ENCODE measurements around the gene NCOA1. TPM values are rescaled to one million over a fixed set of nuclear protein-coding genes. Genes with fewer than 3 reads are reported as not detected.
"Not testable (repeated sequence)": the region's sequence is repeated elsewhere in the genome, so short reads cannot be mapped to it uniquely, and the experiment has no call there.

Gene NCOA1
- total RNA-seq, 1 experiment from 2014 or later, result 19.9 TPM

DNA sequence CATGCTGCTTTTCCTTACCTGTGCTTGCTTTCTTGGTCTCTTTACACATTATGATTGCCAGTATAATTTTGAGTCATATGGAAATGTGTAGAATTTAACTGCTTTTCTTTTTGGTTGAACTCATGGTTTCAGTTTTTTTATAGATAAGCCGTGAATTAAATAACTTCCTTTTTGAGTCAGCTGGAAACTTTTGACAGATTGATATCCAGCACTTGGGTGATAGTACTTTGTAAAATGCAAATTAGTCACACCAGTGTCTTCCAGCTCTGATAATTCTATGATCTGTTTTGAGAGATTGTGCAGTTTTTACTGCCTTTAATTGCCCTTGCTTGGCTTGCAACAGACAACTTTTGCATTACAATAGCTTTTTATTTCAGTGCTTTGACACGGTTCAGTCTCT, 86.4 kb downstream of the NCOA1 start:
- no peak for DNase-seq (ENCODE audit: low spot score)

DNA sequence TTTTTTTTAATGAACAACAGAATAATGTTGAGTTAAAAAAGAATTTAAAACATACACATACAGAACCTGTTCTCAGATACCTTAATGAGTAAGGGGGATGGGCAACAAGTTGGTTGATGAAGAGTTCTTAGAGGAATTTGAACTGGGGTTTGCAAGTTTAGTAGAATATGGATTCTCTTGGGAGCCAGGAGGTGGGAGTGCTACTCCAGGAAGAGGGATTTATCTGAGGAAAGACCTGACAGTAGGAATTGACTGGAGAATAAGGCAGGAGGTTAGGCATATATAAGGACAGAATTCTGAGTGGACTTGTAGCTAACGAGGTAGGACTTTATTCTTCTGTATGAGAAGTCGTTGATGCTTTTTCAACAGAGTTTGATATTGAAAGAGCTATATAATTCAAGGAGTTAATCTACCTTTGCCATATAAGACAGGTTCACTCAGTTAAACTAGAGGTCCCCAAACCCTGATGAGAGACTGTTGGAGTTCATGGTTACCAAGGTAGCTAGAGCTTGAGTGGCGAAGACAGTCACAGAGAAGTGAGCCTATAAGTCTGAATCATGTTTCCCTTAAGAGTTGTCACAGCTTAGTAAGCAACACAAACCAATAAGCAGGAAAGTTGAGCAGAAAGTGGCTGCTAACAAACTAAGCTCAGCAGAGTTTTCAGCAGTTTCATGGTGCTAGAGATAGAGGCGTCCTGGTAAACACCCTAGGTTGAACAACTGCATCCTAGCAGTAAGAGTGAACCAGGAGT, 88.2 kb downstream of the NCOA1 start:
- no peak for DNase-seq (ENCODE audit: low spot score)

DNA sequence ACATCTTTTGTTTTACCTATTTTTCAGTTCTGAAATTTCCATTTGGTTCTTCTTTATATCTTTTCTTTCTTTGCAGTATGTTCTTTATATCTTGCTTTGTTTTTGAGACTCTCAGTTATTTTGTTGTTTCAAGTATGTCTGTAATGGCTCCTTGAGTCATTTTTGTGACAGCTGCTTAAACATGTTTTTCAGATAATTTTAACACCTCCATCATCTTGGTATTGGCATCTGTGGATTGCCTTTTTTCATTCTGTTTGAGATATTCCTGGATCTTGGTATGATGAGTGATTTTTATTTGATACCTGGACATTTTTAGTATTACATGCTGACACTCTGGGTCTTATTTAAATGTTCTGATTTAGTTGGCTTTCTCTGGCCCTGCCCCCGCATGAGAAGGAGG, 89.5 kb downstream of the NCOA1 start:
- no peak for DNase-seq (ENCODE audit: low spot score)

DNA sequence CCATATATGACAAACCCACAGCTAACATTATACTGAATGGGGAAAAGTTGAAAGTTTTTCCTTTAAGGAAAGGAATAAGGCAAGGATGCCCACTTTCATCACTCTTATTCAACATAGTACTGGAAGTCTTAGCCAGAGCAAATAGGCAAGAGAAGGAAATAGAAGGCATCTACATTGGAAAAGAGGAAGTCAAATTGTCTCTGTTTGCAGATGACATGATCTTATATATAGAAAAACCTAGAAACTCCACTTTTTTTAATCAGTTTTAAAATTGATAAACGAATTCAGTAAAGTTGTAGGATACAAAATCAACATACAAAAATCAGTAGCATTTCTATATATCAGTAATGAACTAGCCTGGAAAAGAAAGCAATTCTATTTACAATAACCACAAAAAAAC, 90.9 kb downstream of the NCOA1 start:
- not testable (repeated sequence) for DNase-seq (ENCODE audit: low spot score)

DNA sequence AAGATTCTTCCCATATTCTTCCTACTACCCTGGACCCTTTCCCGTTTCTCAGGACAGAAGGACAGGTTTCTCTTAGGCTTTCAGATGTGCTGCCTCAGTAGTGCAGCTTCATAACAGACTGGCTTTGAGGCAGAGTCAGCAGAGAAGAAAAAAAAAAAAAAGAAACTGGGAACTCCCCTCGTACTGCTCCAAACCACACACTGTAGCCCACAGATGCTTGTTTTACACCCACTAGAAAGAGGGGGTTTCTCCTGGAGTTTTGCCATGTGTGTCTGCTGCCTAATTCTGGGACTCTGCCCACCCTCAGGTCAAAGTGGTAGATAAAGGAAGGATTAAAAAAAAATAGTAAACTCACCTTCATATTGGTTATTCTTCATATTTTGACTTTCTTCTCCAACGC, 95.9 kb downstream of the NCOA1 start:
- DNase-seq (ENCODE audit: low spot score), result no peak

DNA sequence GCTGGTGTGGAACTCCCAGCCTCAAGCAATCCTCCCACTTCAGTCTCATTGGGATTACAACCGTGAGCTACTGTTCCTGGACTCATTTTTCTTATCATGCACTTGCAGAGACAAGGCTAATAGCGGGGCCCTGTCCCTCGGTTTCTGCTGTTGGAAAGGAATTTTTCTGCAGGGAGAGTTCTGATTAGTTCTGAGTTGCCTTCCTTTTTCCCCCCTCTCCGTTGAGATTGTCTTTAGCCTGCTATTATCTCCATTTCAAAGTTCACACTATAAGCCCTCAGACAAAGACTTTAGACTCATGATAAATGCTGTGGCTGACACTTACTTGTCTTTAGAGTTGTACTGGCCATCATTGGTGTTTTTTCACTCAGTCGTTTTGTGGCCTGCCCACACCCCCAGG, 97.2 kb downstream of the NCOA1 start:
- no peak for DNase-seq (ENCODE audit: low spot score)

DNA sequence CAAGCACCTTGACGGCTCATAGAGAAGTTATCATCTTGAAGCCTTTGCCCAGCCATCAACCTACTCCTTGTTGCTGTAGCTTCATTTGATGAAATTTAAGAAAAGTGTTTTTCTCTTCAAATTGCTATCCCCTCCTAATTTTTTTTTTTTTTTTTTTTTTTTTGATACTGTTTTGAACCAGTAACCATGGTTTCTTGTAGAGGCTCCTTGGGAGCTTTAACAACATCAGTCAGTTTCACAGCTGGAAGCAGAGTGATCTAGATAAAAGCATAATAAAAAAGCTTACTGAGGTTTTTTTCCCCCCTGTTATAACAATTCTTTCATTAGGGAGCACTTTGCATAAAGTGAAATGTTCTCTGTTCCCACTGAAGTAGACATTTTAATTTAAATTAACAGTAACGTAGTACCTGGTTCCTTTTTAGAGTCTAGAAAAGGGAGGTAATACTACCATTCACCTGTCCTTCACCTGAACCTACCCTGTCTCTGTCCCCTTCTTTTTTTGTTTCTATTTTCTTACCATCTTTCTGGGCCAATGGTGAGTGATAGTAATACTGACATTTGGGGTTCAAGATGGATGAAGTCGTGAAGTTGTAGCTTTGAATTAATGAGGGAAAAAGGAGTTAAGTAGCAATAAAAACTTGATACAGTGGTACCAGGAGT, 101.5 kb downstream of the NCOA1 start:
- no peak for DNase-seq (ENCODE audit: low spot score)

DNA sequence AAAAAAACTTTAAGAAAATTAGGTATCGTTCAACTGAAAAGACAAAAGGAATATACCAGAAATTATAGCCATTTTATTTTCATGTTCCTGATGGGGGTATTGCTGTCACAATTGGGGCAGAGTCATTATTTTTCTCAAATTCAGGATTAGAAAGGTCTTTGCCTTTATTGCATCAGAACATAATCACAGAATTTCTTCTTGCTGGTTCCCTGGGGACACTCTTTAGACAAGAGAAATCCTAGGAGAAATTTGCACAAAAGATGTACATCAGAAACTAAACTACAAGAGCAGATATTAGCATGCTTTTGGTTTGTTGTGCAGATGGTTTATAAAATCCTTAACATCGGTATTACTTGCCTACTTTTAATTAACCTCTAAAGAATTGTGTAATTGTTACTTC, 103.2 kb downstream of the NCOA1 start:
- no peak for DNase-seq (ENCODE audit: low spot score)

DNA sequence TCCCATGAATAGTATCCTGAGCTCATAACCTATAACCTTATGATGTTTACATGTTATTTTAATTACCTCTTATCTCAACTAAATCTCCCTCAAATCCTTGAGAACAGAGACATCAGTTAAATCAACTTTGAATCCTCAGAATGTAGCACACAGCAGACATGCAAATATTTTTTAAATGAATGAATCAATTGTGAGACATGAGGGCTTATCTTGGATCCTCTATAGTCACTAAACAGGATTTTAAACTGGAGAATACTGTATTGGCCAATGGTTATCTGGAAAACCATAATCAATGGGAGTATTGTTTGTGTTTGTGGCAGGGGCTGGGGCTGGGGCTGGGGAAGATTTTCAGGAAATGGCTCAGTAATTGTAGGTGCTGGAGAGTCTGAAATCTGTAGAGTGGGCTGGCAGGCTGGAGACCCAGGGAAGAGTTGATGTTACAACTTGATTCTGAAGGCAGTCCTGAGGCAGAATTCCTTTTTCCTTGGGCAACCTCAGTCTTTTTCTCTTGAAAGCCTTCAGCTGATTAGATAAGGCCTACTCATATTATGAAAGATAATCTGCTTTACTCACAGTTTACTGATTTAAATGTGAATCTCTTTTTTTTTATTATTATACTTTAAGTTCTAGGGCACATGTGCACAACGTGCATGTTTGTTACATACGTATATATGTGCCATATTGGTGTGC, 106.3 kb downstream of the NCOA1 start:
- no peak for DNase-seq (ENCODE audit: low spot score)

DNA sequence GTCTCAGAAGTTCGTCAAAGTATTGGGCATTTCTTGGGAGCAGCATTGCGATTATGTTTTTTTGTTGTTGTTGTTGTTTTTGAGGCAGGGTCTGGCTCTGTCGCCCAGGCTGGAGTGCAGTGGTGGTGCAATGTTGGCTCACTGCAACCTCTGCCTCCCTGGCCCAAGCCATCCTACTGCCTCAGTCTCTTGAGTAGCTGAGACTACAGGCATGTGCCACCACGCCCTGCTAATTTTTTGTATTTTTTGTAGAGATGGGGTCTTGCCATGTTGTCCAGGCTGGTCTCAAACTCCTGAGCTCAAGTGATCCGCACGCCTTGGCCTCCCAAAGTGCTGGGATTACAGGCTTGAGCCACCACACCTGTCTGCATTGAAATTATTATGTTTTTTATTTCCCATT, 109.1 kb downstream of the NCOA1 start:
- not testable (repeated sequence) for DNase-seq (ENCODE audit: low spot score)

DNA sequence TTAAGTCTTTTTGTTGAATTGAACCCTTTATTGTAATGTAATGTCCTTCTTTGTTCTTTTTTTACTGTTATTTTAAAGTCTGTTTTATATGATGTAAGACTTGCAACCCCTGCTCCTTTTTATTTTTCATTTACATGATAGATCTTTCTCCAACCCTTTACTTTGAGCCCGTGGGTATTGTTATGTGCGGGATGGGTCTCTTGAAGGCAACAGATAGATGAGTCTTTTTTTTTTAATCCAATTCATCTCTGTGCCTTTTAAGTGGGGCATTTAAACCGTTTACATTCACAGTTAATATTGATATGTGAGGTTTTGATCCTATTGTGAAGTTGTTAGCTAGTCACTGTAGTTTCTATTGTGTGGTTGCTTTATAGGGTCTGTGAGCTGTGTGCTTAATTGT, 120.6 kb downstream of the NCOA1 start:
- no peak for DNase-seq (ENCODE audit: low spot score)

DNA sequence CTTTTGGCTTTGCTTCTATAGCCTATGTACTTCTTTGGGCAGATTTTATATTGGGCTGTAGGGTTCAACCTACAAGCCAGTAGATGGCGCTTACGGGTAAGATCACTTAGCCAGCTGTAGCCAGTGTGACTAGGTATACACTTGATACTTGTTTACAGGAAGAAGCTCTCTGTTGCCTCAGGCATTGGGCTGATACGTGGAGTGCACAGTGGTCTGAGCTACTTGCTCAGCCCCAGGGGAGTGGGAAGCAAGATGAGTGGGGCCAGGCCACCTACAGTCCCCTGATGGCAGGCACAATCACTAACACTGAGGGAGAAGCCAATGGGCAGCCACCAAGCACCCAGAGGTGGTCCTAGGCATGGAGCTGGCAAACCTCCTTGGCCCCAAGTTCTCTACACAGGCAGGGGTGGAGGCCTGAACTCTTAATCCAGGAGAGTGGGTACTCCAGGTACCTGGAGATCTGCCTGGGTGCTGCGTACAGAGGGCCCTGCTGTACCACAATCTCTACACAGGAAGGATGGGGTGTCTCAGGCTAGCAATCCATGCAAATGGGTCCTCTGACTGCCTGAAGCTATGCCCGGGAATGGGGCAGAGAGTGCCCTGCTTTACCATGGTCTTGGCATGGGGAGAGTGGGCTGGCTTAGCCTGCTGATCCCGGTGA, 122.2 kb downstream of the NCOA1 start:
- DNase-seq (ENCODE audit: low spot score), result no peak

DNA sequence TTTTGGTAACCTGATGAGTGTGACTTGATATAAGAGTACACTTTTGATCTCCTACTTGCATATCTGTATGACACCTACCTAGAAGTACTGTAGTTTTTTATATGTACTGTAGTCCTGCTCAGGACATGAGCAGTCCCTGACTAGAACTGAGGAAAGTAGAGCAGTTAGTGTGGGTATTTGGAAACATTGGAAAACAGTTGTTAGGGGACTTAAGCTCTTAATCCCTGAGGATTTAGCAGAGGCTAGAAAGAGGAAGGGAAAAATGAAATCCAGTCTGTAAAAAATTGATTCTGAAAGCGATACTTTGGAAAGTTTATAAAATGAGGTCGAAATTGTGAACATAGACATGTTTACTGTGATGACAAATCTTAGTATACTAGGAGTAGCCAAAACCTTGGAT, 125.6 kb downstream of the NCOA1 start:
- DNase-seq (ENCODE audit: low spot score), result no peak

DNA sequence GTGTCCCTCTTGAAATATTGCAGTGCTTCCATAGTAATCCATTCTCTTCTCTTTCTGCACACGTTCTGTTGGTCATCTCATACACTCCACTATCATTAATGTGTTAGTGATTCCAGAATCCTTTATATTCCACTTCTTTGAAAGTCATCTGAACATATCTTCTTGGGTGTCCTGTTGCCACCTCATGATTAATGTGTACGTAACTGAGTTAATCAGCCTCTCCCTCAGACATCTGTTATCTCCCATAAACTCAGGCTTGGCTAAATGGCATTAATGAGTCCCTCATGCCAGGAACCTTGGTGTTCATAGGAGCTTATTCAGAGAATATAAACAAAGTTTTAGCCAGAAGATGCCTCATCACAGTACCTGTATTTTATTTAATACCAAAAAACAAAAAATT, 126.4 kb downstream of the NCOA1 start:
- no peak for DNase-seq (ENCODE audit: low spot score)

DNA sequence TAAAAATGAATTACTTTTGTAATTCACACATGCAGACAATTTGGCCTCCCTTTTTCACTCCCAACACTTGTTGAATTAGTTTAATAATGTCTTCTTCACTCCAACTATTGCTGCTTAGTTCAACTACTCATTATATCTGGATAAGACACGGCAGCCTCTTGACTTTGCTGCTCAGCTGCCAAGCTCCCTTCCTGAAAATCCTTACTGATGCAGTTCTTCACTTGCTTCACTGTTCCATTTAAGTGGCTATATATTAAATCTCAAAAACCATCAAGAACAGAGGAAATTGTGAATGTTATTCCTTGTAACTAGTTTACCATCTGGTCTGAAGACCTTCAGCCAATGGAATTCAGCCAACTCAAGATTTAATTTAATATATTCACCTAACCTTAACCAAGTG, 127.1 kb downstream of the NCOA1 start:
- no peak for DNase-seq (ENCODE audit: low spot score)

DNA sequence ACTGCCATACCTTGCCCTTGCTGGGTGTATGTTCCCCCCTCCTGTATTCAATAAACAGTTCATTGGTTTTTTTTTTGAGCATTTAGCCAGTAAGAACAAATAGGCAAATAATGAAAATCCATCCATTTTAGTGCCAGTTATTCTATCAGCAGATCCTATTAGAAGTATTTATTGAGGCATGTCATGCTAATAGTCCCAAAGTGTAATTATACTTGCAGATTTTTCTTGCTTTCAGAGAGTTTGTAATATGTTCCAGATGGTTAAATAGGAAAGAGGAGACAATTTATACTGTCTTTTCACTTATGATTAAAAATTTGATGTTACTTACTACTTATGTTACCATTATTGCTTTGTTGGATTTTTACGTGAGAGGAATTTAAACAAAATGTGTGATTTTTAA, 127.6 kb downstream of the NCOA1 start:
- DNase-seq (ENCODE audit: low spot score), result no peak

DNA sequence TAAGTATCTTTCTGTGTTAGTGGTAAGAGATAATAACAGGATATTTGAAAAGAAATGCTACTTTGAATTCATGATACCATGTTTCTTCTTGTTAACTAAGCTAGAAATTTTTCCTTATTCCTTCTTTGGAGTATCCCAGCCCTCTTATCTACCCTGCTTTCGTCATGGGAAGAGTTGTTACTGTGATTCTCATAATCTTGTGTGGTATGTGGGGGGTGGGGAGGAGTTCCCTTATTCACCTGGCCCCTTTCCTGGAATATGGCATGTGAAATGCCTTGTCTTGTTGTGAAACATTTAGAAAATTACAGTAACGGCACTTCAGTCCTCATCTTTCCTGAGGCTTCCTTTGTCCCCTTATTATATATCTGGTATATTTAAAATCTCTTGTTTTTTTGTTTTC, 129.9 kb downstream of the NCOA1 start:
- no peak for DNase-seq (ENCODE audit: low spot score)

DNA sequence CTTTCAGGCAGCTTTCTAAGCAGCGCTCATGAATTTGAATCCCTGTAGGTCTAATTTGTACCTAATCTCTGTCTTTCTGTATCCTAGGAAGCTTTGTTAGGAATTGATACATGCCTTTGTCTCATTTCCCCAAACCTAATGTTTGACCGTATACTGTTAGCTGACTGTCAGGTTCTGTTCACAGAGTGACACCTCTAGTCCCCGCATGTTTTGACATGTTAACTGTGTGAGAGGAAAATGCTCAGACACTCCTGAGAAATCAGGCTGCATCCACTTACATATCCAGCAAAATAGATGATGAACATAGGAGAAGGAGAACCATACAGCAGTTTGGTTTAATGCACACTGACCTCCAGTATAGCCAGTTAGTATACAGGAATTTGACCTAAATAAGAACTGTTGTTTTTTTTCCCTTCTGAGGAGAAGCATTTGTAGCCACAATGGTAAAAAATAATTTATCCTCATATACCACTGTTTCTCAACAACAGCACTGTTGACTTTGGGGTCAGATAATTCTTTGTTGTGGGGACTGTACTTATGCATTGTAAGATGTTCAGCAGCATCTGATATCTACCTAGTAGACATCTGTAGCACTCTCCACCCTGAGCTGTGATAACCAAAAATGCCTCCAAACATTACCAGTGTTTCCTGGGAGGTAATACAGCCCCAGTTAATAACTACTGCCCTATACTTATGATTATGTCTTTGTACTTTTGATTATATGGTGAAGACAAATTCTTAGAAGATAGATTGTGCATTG, 130.9 kb downstream of the NCOA1 start:
- DNase-seq (ENCODE audit: low spot score), result no peak

DNA sequence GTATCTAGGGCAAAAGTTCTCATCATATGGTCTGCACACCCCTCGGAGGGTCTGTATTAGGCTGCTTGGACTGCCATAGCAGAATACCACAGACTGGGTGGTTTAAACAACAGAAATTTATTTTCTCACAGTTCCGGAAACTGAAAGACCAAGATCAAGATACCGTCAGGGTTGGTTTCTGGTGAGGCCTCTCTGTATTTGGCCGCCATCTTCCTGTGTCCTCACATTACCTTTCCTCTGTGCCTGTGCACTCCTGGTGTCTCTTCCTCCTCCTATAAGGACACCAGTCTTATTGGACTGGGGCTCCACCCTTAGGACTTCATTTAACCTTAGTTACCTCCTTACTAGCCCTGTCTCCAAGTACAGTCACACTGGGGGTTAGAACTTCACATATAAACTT, 132.5 kb downstream of the NCOA1 start:
- no peak for DNase-seq (ENCODE audit: low spot score)

DNA sequence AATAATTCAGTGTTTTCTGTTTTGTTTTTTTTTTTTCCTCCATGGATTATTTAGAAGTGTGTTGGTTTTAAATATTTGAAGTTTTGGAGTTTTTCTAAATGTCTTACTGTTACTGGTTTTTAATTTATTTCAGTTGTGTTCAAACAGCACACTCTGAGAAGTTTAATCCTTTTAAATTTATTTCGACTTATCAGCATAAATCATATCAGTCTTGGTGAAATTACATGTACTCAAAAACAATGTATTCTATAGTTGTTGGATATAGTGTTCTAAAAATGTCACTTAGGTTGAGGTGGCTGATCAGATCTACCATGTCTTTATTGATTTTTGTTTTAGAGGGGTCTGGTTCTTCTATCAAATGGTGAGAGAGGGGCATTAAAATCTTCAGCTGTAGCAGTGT, 134.7 kb downstream of the NCOA1 start:
- no peak for DNase-seq (ENCODE audit: low spot score)

DNA sequence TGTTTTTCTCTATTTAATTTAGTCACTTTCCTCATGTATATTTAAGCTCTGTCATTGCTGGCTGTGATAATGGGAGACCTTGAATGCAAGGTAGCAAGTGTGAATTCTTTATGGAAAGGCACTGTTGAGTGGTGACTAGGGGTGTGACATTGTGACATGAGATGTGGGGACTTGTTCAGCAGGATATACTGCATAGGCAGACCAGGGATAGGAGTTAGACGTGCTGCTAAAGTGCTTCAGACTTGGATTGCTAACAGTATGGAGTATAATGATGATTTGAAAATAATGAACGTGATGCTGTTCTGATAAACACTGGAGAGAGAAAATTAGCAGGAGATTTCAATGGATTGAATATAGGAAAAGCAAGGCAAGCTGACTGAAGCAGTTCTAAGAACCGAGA, 135.1 kb downstream of the NCOA1 start:
- no peak for DNase-seq (ENCODE audit: low spot score)

DNA sequence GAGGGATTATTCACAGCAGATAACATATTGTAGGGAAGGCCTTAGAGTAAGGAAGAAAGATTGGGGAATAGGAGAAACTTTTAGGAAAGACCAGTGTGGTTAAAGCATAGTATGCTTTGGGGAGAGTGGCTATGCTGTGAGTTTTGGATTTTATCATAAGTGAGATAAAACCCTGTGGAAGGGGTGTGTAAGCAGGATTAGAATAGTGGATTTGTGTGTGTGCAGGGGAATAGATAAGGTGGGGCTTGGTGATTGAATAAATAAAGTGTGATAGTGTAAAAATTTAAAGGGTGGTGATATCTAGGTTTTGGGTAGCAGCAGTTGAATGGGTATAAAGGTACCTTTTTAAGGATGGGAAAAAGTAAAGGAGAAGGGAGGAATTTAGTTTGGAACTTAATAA, 137.7 kb downstream of the NCOA1 start:
- DNase-seq (ENCODE audit: low spot score), result no peak

Data from A172 (cell line).